Measurements from ENCODE around the gene SERPINA5. TPM values are rescaled to one million over a fixed set of nuclear protein-coding genes. Genes with fewer than 3 reads are reported as not detected.

Gene SERPINA5
- total RNA-seq, 2 donors from 2014 or later = 4.4 to 6.8 TPM

- Histone ChIP-seq H3K36me3 (no peaks in the 10 kb centered on the region), H3K4me3 (no peak overlapping the region), H3K27me3 (replicated peaks; ENCODE audit: insufficient read depth) (no peaks in the 10 kb centered on the region), H3K4me1 (ENCODE audit: control insufficient read depth in 1 of 2, low read depth in 2 of 2) (no peaks in the 10 kb centered on the region), H3K9me3 (no peaks in the 10 kb centered on the region), H3K27ac (no peak overlapping the region)
- ATAC-seq (ENCODE audit: insufficient number of reproducible peaks, low FRiP score, low read depth) (no peak), DNase-seq (ENCODE audit: low spot score) (no peak)
- TF ChIP-seq CTCF (IDR thresholded peaks at IDR 0.05) = no peak
Measured at GRCh38 chr14:94561656-94562010, 19.6 kb upstream of the SERPINA5 start.

GRCh38 chr14:94562022-94562421, 19.2 kb upstream of the SERPINA5 start:
- no peaks in the 10 kb centered on the region for H3K27me3 ChIP-seq (replicated peaks; ENCODE audit: insufficient read depth)
- no peak overlapping the region for H3K4me3 ChIP-seq
- ATAC-seq (ENCODE audit: insufficient number of reproducible peaks, low FRiP score, low read depth) (no peak), DNase-seq (ENCODE audit: low spot score) (no peak)
- H3K9me3 ChIP-seq = no peaks in the 10 kb centered on the region
- no peaks in the 10 kb centered on the region for H3K36me3 ChIP-seq
- TF ChIP-seq CTCF (IDR thresholded peaks at IDR 0.05) = no peak
- H3K27ac ChIP-seq = no peak overlapping the region
- H3K4me1 ChIP-seq (ENCODE audit: control insufficient read depth in 1 of 2, low read depth in 2 of 2) = no peaks in the 10 kb centered on the region

- ATAC-seq (ENCODE audit: insufficient number of reproducible peaks, low FRiP score, low read depth) (no peak), DNase-seq (ENCODE audit: low spot score) (no peak)
- Histone ChIP-seq H3K27ac (no peak overlapping the region), H3K9me3 (no peaks in the 10 kb centered on the region), H3K27me3 (replicated peaks; ENCODE audit: insufficient read depth) (no peaks in the 10 kb centered on the region), H3K4me3 (no peak overlapping the region), H3K36me3 (no peaks in the 10 kb centered on the region), H3K4me1 (ENCODE audit: control insufficient read depth in 1 of 2, low read depth in 2 of 2) (no peaks in the 10 kb centered on the region)
- no peak for TF ChIP-seq CTCF (IDR thresholded peaks at IDR 0.05)
Measured at GRCh38 chr14:94562941-94563883, 18.0 kb upstream of the SERPINA5 start.

GRCh38 chr14:94564381-94564780, 16.8 kb upstream of the SERPINA5 start:
- DNase-seq (ENCODE audit: low spot score) (no peak), ATAC-seq (ENCODE audit: insufficient number of reproducible peaks, low FRiP score, low read depth) (no peak)
- no peak for TF ChIP-seq CTCF (IDR thresholded peaks at IDR 0.05)
- Histone ChIP-seq H3K9me3 (no peaks in the 10 kb centered on the region), H3K4me1 (ENCODE audit: control insufficient read depth in 1 of 2, low read depth in 2 of 2) (no peaks in the 10 kb centered on the region), H3K36me3 (no peaks in the 10 kb centered on the region), H3K27me3 (replicated peaks; ENCODE audit: insufficient read depth) (no peaks in the 10 kb centered on the region), H3K4me3 (no peak overlapping the region), H3K27ac (no peak overlapping the region)

- H3K4me3 ChIP-seq = no peak overlapping the region
- no peak for DNase-seq (ENCODE audit: low spot score)
- no peaks in the 10 kb centered on the region for H3K36me3 ChIP-seq
- ATAC-seq (ENCODE audit: insufficient number of reproducible peaks, low FRiP score, low read depth) = no peak
- no peaks in the 10 kb centered on the region for H3K9me3 ChIP-seq
- no peak overlapping the region for H3K27ac ChIP-seq
- H3K27me3 ChIP-seq (replicated peaks; ENCODE audit: insufficient read depth) = no peaks in the 10 kb centered on the region
- peaks cover 0 to 12% of the 10 kb centered on the region in 2 donors for H3K4me1 ChIP-seq (ENCODE audit: control insufficient read depth in 1 of 2, low read depth in 2 of 2)
- no peak for TF ChIP-seq CTCF (IDR thresholded peaks at IDR 0.05)
Measured at GRCh38 chr14:94568186-94568585, 13.0 kb upstream of the SERPINA5 start.

All from thoracic aorta (tissue), 2 donors.